Ovary (tissue), 3 donors: Measurements from ENCODE around the gene NCK2.

Experiments
- POLR2A ChIP-seq: fragments of 450-650 bp; IDR thresholded peaks from one replicate; pipeline ENCODE4 v1.6.1; 2017; ENCODE audit warnings: antibody characterized with exemption, mild to moderate bottlenecking, moderate library complexity
- TF ChIP-seq, protein P1 (sequence below), 3 donors: fragments of 450-650 bp in 2 of 3; fragments of 200-600 bp in 1 of 3; IDR thresholded peaks; one replicate each; pipeline versions ENCODE4 v1.5.1 to v1.8.0; 2016 to 2022; ENCODE audit warnings: antibody characterized with exemption in 3 of 3, mild to moderate bottlenecking in 1 of 3
- donor health status: DM: no; HTN: no; CAD: no.

- TF ChIP-seq, protein P1, sequence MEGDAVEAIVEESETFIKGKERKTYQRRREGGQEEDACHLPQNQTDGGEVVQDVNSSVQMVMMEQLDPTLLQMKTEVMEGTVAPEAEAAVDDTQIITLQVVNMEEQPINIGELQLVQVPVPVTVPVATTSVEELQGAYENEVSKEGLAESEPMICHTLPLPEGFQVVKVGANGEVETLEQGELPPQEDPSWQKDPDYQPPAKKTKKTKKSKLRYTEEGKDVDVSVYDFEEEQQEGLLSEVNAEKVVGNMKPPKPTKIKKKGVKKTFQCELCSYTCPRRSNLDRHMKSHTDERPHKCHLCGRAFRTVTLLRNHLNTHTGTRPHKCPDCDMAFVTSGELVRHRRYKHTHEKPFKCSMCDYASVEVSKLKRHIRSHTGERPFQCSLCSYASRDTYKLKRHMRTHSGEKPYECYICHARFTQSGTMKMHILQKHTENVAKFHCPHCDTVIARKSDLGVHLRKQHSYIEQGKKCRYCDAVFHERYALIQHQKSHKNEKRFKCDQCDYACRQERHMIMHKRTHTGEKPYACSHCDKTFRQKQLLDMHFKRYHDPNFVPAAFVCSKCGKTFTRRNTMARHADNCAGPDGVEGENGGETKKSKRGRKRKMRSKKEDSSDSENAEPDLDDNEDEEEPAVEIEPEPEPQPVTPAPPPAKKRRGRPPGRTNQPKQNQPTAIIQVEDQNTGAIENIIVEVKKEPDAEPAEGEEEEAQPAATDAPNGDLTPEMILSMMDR (IDR thresholded peaks at IDR 0.05), result no peak
- no peak for TF ChIP-seq POLR2A
These were observed 70.7 kb downstream of the NCK2 start for GRCh38 chr2:105815401-105815800.
